HG02623 (cell line): Measurements from ENCODE around the gene TOE1.
A peak's percentile ranks its signal among the peaks of the same experiment; 100 is the strongest.
"Not testable (repeated sequence)": the region's sequence is repeated elsewhere in the genome, so short reads cannot be mapped to it uniquely, and the experiment has no call there.

Source experiments
- ATAC-seq: cut with Tn5 transposase; IDR thresholded peaks from one replicate; pipeline ENCODE4 v1.9.1; 2021; ENCODE audit warnings: moderate library complexity; ENCODE audit not compliant: unreplicated experiment

TOE1 gene

GRCh38 chr1:45339789-45340558, at the start of gene TOE1, which contains the start of gene MUTYH:
TOE1 (plus strand) TSS chr1:45340170; CDS start chr1:45340253, 83 bp downstream.
MUTYH (minus strand) TSS chr1:45340440; CDS start chr1:45334505, 5,935 bp downstream.
- peak; percentile 75 for ATAC-seq

GRCh38 chr1:45291002-45291401, 49.0 kb upstream of the TOE1 start:
- not testable (repeated sequence) for ATAC-seq

- ATAC-seq, result no peak
Measured at GRCh38 chr1:45291716-45292115, 48.3 kb upstream of the TOE1 start.

GRCh38 chr1:45297666-45298356, 42.2 kb upstream of the TOE1 start:
- ATAC-seq, result no peak

GRCh38 chr1:45299296-45299695, 40.7 kb upstream of the TOE1 start:
- no peak for ATAC-seq

GRCh38 chr1:45299981-45300668, 39.8 kb upstream of the TOE1 start:
- no peak for ATAC-seq

- ATAC-seq, result no peak
Measured at GRCh38 chr1:45300669-45300997, 39.3 kb upstream of the TOE1 start.

GRCh38 chr1:45302505-45303150, 37.3 kb upstream of the TOE1 start:
- no peak for ATAC-seq

GRCh38 chr1:45303520-45304310, 36.3 kb upstream of the TOE1 start:
- ATAC-seq, result peak; percentile 74

GRCh38 chr1:45304311-45305081, 35.5 kb upstream of the TOE1 start:
- no peak for ATAC-seq

GRCh38 chr1:45305231-45305630, 34.7 kb upstream of the TOE1 start:
- no peak for ATAC-seq

- ATAC-seq, result no peak
Measured at GRCh38 chr1:45306319-45306718, 33.7 kb upstream of the TOE1 start.

GRCh38 chr1:45306905-45307304, 33.1 kb upstream of the TOE1 start:
- no peak for ATAC-seq

- no peak for ATAC-seq
Measured at GRCh38 chr1:45314266-45314665, 25.7 kb upstream of the TOE1 start.

GRCh38 chr1:45317166-45317565, 22.8 kb upstream of the TOE1 start:
- no peak for ATAC-seq

- ATAC-seq, result no peak
Measured at GRCh38 chr1:45319761-45320160, 20.2 kb upstream of the TOE1 start.

GRCh38 chr1:45321444-45321843, 18.5 kb upstream of the TOE1 start:
- ATAC-seq, result no peak

GRCh38 chr1:45322486-45323040, 17.4 kb upstream of the TOE1 start:
- no peak for ATAC-seq

- ATAC-seq, result no peak
Measured at GRCh38 chr1:45325851-45326506, 14.0 kb upstream of the TOE1 start.
